ENCODE results near the gene MRPL30.
"Not testable (repeated sequence)": the region's sequence is repeated elsewhere in the genome, so short reads cannot be mapped to it uniquely, and the experiment has no call there.

- not testable (repeated sequence) for TF ChIP-seq POLR2A (IDR thresholded peaks at IDR 0.05; ENCODE audit: low read depth, low read length); TAF1 (IDR thresholded peaks at IDR 0.05; ENCODE audit: borderline replicate concordance, low read depth, low read length); POLR2AphosphoS5 (IDR thresholded peaks at IDR 0.05; ENCODE audit: low read depth, low read length)
Observed at GRCh38 chr2:99233177-99233576, 52.2 kb downstream of the MRPL30 start.
